AML-193 (cell line): ENCODE results near the gene IL16.

Source experiments
- DNase-seq, 2 experiments: peaks; one replicate each; lab custom pipeline; 2025; lab: John Stamatoyannopoulos, UW

IL16 gene

DNA sequence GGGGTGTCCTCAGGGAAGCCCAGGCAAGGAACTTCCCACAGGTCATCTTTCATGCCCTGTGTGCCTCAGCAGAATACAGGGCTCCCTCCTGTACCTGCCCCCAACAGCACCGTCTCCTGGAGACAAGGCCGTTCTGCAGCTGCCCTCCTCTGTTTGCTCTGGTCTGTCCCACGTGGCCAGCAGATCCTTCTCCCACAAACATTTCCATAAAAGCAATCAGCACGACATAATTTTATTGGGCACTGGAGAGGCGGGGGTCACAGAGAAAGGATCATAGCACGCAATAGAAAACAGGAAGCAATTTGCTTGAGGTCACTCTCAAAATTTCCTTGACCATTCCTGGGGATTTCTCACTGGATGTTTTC lies 97.8 kb downstream of the IL16 start:
- no peak for DNase-seq

DNA sequence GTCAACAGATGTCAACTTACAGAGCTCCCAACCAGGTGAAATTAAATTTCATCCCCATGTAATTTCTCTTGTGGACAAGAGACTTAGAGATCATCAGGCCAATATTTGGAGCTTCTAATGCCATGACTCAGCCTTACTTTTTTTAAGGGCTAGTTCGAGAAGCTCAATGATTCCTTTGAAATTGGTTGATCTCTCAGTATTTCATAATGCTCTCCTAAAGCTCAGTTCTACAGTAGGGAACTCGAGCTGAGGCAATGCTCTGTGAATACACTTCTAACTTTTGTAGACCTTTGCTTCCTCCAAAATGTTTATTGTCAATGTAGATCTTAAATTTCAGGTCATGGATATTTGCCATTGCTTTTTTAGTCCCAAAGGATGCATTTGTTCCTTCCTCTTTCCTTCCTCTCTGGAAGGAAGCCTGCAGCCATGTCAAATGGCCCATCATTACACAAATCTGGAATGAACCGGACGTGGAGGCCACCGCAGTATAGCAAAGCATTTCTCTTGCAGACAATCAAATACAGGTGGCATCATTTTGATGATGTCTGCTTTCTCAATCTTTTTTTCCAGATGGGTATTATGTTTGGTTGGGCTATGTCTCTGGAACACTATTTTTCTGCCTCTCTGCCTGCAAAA lies 98.9 kb downstream of the IL16 start:
- DNase-seq, result peak; percentile 25 to 31

- DNase-seq, result no peak
Observed at GRCh38 chr15:81296186-81296585, 99.5 kb downstream of the IL16 start.

DNA sequence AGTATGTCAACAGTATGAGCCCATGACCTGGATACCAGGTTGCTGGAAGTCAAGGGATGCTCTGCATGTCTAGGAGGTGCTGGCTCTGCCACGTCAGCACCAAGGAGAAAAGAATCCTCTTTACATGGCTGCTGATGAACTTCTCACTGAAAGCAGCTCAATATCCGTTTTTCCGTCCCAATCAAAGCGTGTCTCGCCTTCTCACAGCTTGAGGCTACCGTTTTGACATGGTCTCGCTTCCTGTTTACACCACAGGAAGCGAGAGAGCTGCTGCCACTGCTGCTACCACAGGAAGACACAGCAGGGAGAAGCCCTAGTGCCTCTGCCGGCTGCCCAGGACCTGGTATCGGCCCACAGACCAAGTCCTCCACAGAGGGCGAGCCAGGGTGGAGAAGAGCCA lies 100.0 kb downstream of the IL16 start:
- DNase-seq, result peak; percentile 93

- DNase-seq, result no peak
Observed at GRCh38 chr15:81297147-81297572, 100.5 kb downstream of the IL16 start.

GRCh38 chr15:81297603-81298575 lies 101.2 kb downstream of the IL16 start:
- DNase-seq, result peak in 1 of 2 experiments; percentile 38

DNA sequence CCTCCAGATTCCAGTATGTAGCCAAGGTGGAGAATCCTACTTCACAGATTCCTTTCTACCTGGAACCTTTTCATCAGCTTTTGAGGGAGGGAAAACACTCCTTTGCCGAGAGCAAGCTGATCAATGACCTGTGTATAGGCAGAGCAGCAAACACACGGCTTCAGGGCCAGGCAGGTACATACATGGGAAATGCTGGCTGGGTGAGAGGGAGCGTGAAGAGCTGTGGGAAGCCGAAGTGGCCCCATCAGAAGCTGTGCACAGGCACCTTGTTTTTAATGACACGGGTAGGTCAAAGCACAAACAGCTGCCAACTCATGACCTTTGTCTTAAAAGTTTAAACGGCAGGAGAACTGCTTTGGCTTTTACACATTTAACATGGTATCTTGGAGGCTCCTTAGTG lies 101.9 kb downstream of the IL16 start:
- DNase-seq, result no peak

GRCh38 chr15:81299156-81299555 lies 102.5 kb downstream of the IL16 start:
- no peak for DNase-seq

DNA sequence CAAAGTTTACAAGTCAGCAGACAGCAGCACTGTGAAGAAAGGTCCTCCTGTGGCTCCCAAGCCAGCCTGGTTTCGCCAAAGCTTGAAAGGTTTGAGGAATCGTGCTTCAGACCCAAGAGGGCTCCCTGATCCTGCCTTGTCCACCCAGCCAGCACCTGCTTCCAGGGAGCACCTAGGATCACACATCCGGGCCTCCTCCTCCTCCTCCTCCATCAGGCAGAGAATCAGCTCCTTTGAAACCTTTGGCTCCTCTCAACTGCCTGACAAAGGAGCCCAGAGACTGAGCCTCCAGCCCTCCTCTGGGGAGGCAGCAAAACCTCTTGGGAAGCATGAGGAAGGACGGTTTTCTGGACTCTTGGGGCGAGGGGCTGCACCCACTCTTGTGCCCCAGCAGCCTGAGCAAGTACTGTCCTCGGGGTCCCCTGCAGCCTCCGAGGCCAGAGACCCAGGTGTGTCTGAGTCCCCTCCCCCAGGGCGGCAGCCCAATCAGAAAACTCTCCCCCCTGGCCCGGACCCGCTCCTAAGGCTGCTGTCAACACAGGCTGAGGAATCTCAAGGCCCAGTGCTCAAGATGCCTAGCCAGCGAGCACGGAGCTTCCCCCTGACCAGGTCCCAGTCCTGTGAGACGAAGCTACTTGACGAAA lies 103.1 kb downstream of the IL16 start:
- no peak for DNase-seq

GRCh38 chr15:81301385-81301784 lies 104.7 kb downstream of the IL16 start:
- no peak for DNase-seq

DNA sequence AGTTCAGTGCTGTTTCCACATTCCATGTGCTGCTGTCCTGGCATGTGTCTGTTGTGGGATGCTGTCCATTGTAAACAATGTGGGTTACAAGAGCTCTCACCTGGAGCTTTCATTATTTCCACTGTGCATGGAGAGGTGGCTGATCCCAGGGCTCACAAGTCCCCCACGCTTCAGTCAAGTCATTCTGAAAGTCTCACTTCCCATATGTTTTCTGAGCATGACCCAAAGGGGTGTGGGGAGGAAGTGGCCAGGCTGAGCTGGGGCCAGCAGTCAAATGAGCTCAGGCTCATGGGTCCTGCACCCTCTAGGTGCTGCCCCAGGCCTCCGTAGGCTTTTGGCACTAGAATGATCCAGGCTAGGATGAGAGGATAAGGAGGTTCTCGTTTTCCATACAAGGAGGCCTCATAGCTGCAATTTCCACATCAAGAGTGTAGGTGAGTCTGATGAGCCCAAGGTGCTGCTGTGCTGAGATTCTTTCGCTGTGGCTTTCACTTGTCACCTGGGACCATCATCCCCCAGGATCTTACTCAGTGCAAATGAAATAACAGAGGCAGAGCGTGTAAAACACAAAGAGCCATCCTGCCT lies 105.2 kb downstream of the IL16 start:
- DNase-seq, result no peak

GRCh38 chr15:81302701-81303109 lies 106.0 kb downstream of the IL16 start:
- no peak for DNase-seq

DNA sequence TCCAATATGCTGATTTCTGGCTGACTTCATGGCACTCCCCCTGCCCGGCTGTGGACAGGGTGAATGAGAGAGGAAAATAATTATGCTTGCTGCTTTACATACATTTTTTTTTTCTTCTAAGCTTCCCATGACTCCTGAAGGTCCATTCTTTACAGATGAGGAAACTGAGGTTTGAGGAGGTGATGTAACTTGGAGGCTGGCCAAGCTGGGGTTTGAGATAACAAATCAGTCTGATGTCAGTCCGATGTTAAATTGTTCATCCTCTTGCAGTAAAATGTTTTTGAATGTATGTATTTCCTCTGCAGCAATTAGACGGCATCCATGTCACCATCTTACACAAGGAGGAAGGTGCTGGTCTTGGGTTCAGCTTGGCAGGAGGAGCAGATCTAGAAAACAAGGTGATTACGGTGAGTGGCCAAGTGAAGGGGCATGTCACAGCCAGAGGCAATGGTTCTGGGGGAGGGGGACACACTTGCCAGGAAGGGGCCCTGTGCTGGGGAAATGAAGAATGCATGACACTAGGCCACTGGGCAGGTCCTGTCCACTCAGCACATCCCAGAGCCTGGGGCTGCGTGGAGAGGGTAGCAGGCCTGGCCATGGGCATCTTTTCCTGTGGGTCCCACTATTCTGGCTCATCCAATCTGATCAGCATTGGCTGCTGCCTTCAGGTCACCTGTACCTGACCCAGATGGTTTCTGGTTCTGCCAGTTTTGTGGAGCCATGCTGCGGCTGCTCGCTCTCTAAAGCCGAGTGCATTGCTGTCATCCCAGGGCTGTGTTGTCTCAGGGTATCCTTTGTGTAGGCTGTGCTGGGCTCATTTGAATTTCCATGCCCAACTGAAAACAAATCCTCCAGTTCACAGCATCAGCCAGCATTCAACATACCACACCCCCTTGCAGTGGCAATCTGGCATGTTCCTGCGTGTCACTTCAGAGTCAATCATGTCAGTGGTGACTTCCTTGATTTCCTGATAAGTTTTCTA lies 106.9 kb downstream of the IL16 start:
- no peak for DNase-seq

- DNase-seq, result no peak
Observed at GRCh38 chr15:81304226-81304625, 107.5 kb downstream of the IL16 start.

DNA sequence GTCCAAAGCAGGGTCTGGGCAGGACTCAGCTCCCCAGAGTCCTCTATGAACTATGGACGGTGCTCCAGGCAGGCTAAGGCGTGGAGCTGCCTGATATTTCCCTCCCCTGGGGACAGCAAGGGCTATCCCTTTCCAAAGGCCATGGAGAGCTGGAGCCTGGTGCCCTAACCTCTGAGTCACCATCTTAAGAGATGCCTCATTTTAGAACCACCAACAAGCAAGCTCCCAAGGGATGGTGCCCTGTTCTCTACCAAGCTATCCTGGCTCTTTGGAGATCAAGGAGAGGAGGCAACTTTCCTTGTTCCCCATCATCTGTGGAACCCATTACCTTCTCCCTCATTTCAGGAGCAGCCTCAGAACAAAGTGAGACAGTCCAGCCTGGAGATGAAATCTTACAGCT lies 111.6 kb downstream of the IL16 start:
- no peak for DNase-seq

DNA sequence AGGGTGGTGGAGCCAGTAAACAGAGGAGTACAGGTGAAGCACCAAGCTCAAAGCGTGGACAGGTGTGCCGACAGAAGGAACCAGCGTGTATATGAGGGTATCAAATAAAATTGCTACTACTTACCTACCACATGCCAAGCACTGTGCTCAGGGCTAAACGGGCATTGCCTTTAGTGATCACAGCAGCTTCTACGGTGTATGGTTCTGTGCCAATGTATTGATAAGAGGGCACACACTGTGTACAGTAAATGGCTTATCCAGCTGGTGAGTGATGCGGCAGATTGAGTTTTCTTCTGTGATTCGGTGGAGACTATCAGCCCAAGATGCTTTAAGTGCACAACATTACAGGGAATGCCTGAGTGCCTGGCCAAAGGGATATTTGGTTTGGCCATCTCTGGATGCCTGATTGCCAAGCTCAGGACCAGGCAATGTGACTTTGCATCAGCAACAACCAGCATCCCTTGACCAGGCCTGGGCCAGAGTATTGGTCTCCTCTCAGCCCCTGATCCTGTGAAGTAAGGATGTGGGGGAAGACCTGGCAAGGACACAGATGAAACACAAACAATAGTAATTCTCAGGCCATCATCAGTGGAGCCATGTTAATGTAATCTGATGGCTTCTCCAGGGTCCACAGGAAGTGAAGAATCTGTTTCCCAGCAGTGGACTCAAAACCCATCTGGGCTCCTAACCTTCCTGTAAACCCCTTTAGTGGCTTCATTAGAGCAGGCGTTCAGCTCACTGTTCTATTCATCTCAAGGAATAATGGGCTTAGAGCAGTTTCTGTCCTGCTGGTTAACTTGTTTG lies 113.2 kb downstream of the IL16 start:
- no peak for DNase-seq

DNA sequence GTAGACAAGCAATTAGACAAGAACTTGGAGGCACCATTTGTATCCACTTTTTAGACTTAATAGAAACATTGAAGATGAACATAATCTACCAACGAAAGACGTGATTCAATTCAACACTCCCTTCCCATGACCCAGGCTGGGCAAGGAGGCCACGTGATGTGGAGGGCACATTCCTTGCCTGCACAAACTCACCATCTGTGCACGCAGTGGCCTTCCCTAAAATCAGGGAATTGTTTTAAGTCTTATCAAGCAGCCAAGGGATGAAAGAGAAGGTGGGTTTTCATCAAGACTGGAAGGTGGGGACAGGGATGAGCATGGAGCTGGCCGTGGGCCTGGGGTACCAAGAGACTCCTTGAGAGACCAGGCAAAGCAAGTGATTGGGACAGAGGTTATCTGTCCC lies 113.8 kb downstream of the IL16 start:
- DNase-seq, result no peak

- peak; percentile 92 to 96 for DNase-seq
Observed at GRCh38 chr15:81311752-81312464, 115.2 kb downstream of the IL16 start.

DNA sequence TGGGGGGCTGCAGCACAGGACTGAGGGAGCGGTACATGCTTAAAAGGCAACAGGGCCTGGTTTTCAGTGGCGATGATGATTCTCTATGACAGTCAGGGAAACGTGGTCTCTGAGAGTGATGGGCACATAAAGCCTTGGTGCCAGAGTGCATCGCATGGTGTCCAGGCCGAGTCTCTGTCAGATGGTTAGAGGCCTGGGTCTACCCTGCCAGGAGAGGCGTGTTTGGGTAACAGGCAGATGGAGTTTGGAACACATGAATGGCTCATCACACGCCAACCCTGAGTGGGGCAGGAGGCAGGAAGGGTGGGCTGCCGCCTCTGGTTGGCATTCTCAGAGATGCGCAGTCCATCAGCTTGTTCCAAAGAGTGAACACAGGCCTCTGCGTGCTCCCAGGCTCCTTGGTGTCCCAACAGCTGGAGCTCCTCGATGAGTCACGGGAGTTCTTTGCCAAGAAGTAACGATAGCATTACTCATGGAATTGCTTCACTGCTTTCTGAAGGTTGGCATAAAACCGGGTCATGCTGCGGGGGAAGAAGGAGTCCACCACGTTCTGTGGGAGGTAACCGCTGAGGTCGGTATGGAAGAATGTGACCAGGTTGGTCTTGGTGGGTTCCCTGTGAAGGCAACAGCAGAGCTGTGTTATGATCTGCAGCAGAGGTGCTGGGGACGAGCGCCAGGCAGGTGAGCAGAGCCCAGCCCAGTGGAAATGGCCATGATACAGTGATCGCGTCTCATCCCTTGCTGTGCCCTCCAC lies 116.3 kb downstream of the IL16 start:
- DNase-seq, result no peak
